ENCODE results near the gene CHMP4A. TPM values are rescaled to one million over a fixed set of nuclear protein-coding genes. Genes with fewer than 3 reads are reported as not detected.

CHMP4A gene
- polyA plus RNA-seq, 1 donor from 2014 or later = 55.3 TPM

GRCh38 chr14:24177041-24177825, 36.1 kb downstream of the CHMP4A start:
- no peak overlapping the region for H3K4me3 ChIP-seq (ENCODE audit: low read length)
- H3F3A ChIP-seq (ENCODE audit: insufficient read depth, low read length, poor library complexity, severe bottlenecking) = no peaks in the 10 kb centered on the region
- H3K9me2 ChIP-seq (ENCODE audit: insufficient read depth, low read length) = no peaks in the 10 kb centered on the region
- H3K79me2 ChIP-seq (replicated peaks; ENCODE audit: insufficient read depth, low read length) = no peaks in the 10 kb centered on the region
- no peak overlapping the region for H2AFZ ChIP-seq (ENCODE audit: low read depth, low read length)
- H3K36me3 ChIP-seq (ENCODE audit: insufficient read depth, low read length) = no peaks in the 10 kb centered on the region
- TF ChIP-seq TAF1 (IDR thresholded peaks at IDR 0.05; ENCODE audit: low read depth) (no peak), RAD21 (conservative IDR thresholded peaks at IDR 0.05) (no peak), SMC3 (conservative IDR thresholded peaks at IDR 0.05; ENCODE audit: poor library complexity) (no peak), POLR2AphosphoS5 (IDR thresholded peaks at IDR 0.05) (no peak), EZH2 (IDR thresholded peaks at IDR 0.05; ENCODE audit: borderline replicate concordance, insufficient read depth, low read length, poor library complexity, severe bottlenecking) (no peak), CTCF (IDR thresholded peaks at IDR 0.05; ENCODE audit: poor library complexity, severe bottlenecking) (no peak), MXI1 (conservative IDR thresholded peaks at IDR 0.05; ENCODE audit: poor library complexity, severe bottlenecking) (no peak), EP300 (conservative IDR thresholded peaks at IDR 0.05; ENCODE audit: poor library complexity, severe bottlenecking) (no peak), REST (IDR thresholded peaks at IDR 0.05; ENCODE audit: borderline replicate concordance) (no peak)
- no peak overlapping the region for H3K9ac ChIP-seq (ENCODE audit: low read length)
- H3K27me3 ChIP-seq (ENCODE audit: insufficient read depth, low read depth, low read length) = no peaks in the 10 kb centered on the region
- H3K4me2 ChIP-seq (ENCODE audit: low read length) = no peak overlapping the region
- H4K20me1 ChIP-seq (ENCODE audit: insufficient read depth) = no peaks in the 10 kb centered on the region
- no peaks in the 10 kb centered on the region for H3K9me3 ChIP-seq (ENCODE audit: low read length)
- H3K27ac ChIP-seq (ENCODE audit: low read length) = no peak overlapping the region

GRCh38 chr14:24176599-24176998, 36.7 kb downstream of the CHMP4A start:
- Histone ChIP-seq H3K9me3 (ENCODE audit: low read length) (no peaks in the 10 kb centered on the region), H4K20me1 (ENCODE audit: insufficient read depth) (no peaks in the 10 kb centered on the region), H3K4me2 (ENCODE audit: low read length) (no peak overlapping the region), H3K9ac (ENCODE audit: low read length) (no peak overlapping the region), H3F3A (ENCODE audit: insufficient read depth, low read length, poor library complexity, severe bottlenecking) (no peaks in the 10 kb centered on the region), H3K27me3 (ENCODE audit: insufficient read depth, low read depth, low read length) (no peaks in the 10 kb centered on the region), H3K9me2 (ENCODE audit: insufficient read depth, low read length) (no peaks in the 10 kb centered on the region), H3K27ac (ENCODE audit: low read length) (no peak overlapping the region), H3K79me2 (replicated peaks; ENCODE audit: insufficient read depth, low read length) (no peaks in the 10 kb centered on the region), H2AFZ (ENCODE audit: low read depth, low read length) (no peak overlapping the region), H3K4me3 (ENCODE audit: low read length) (no peak overlapping the region), H3K36me3 (ENCODE audit: insufficient read depth, low read length) (no peaks in the 10 kb centered on the region)
- TF ChIP-seq REST (IDR thresholded peaks at IDR 0.05; ENCODE audit: borderline replicate concordance) (no peak), MXI1 (conservative IDR thresholded peaks at IDR 0.05; ENCODE audit: poor library complexity, severe bottlenecking) (no peak), EP300 (conservative IDR thresholded peaks at IDR 0.05; ENCODE audit: poor library complexity, severe bottlenecking) (no peak), EZH2 (IDR thresholded peaks at IDR 0.05; ENCODE audit: borderline replicate concordance, insufficient read depth, low read length, poor library complexity, severe bottlenecking) (no peak), POLR2AphosphoS5 (IDR thresholded peaks at IDR 0.05) (no peak), SMC3 (conservative IDR thresholded peaks at IDR 0.05; ENCODE audit: poor library complexity) (no peak), TAF1 (IDR thresholded peaks at IDR 0.05; ENCODE audit: low read depth) (no peak), RAD21 (conservative IDR thresholded peaks at IDR 0.05) (no peak), CTCF (IDR thresholded peaks at IDR 0.05; ENCODE audit: poor library complexity, severe bottlenecking) (no peak)

Data from neural cell (in vitro differentiated cells).